Fibroblast of lung (primary cell): ENCODE data around the gene MTF2. TPM values are rescaled to one million over a fixed set of nuclear protein-coding genes. Genes with fewer than 3 reads are reported as not detected.
A peak's percentile ranks its signal among the peaks of the same experiment; 100 is the strongest.

Source experiments
- DNase-seq, 2 donors: peaks; one replicate each; pipeline versions ENCODE4 v3.0.0 to v3.0.0-alpha.2; 2010; ENCODE audit warnings: low read depth in 2 of 2
- H2AFZ ChIP-seq: 2 replicates; pipeline ENCODE4 v1.5.1; 2012; ENCODE audit warnings: low read length, control low read depth, inconsistent platforms
- H3K27ac ChIP-seq: 2 replicates; pipeline ENCODE4 v1.5.1; 2011; ENCODE audit warnings: low read length, control low read depth; ENCODE audit not compliant: insufficient read depth
- H3K27me3 ChIP-seq: 2 replicates; pipeline ENCODE4 v1.5.1; 2011; ENCODE audit warnings: mild to moderate bottlenecking, low read length; ENCODE audit not compliant: control insufficient read depth, insufficient read depth
- H3K36me3 ChIP-seq: 2 replicates; pipeline ENCODE4 v1.5.1; 2011; ENCODE audit warnings: low read length; ENCODE audit not compliant: control insufficient read depth, insufficient read depth
- H3K4me1 ChIP-seq: 2 replicates; pipeline ENCODE4 v1.5.1; 2011; ENCODE audit warnings: low read length; ENCODE audit not compliant: control insufficient read depth, insufficient read depth; ENCODE audit errors: extremely low read depth
- H3K4me2 ChIP-seq: 2 replicates; pipeline ENCODE4 v1.5.1; 2011; ENCODE audit warnings: low read length, control low read depth; ENCODE audit not compliant: insufficient read depth; ENCODE audit errors: extremely low read depth
- H3K4me3 ChIP-seq, 4 experiments: fragments of 200-600 bp in 1 of 4; sonication (generic) in 1 of 4; replicated peaks in 1 of 4; 2 replicates each; pipeline ENCODE4 v1.5.1; 2011 to 2016; ENCODE audit warnings: low read length in 4 of 4, low read depth in 3 of 4, mild to moderate bottlenecking in 3 of 4, control low read depth in 2 of 4, inconsistent platforms in 1 of 4, mixed read lengths in 1 of 4; ENCODE audit not compliant: insufficient read depth in 1 of 4; ENCODE audit errors: control extremely low read depth in 1 of 4
- H3K79me2 ChIP-seq: 2 replicates; pipeline ENCODE4 v1.5.1; 2012; ENCODE audit warnings: mild to moderate bottlenecking, low read length, inconsistent platforms; ENCODE audit not compliant: control insufficient read depth, insufficient read depth
- H3K9ac ChIP-seq: 2 replicates; pipeline ENCODE4 v1.5.1; 2011; ENCODE audit warnings: mild to moderate bottlenecking, low read length, control low read depth; ENCODE audit not compliant: insufficient read depth
- H3K9me3 ChIP-seq: 2 replicates; pipeline ENCODE4 v1.5.1; 2012; ENCODE audit warnings: low read depth, low read length; ENCODE audit not compliant: control insufficient read depth, insufficient read depth
- H4K20me1 ChIP-seq: 2 replicates; pipeline ENCODE4 v1.5.1; 2011; ENCODE audit warnings: low read length; ENCODE audit not compliant: control insufficient read depth, insufficient read depth; ENCODE audit errors: extremely low read depth
- CTCF ChIP-seq, 2 donors: IDR thresholded peaks in 1 of 2; conservative IDR thresholded peaks in 1 of 2; 1 replicate in 1 of 2; 2 replicates in 1 of 2; pipeline ENCODE4 v1.5.1; 2011 to 2012; ENCODE audit warnings: low read length in 2 of 2, control low read depth in 1 of 2, inconsistent platforms in 1 of 2, low read depth in 1 of 2, mild to moderate bottlenecking in 1 of 2
- EZH2 ChIP-seq: IDR thresholded peaks from 2 replicates; pipeline ENCODE4 v1.5.1; 2012; ENCODE audit warnings: low read length, control low read depth, mild to moderate bottlenecking; ENCODE audit errors: missing control alignments
- polyA plus RNA-seq, 2 donors: library from polyadenylated mRNA; depleted of rRNA in 1 of 2; stranded (reverse) in 1 of 2; unstranded in 1 of 2; fragments of >200 nt; gene quantifications; 2 replicates each; pipeline ENCODE4 v1.2.1, GENCODE V29; 2011 to 2012; ENCODE audit warnings: missing spikeins in 1 of 2
- total RNA-seq: library from RNA; depleted of rRNA; stranded (reverse); fragments of >200 nt; gene quantifications from 2 replicates; pipeline ENCODE4 v1.2.1, GENCODE V29; 2014

Gene MTF2
- total and polyA plus RNA-seq, 2 donors (not counting 1 experiment from before 2014, with no cell fraction given), result 8.6 to 8.9 TPM

- Histone ChIP-seq H3K4me1 (no peaks in the 10 kb centered on the region), H3K27ac (no peak overlapping the region), H4K20me1 (no peaks in the 10 kb centered on the region), H3K27me3 (no peaks in the 10 kb centered on the region), H3K4me3 (no peak overlapping the region), H3K9ac (no peak overlapping the region), H3K9me3 (no peaks in the 10 kb centered on the region), H3K36me3 (no peaks in the 10 kb centered on the region), H3K79me2 (peaks cover 29% of the 10 kb centered on the region), H3K4me2 (no peak overlapping the region), H2AFZ (no peak overlapping the region)
- no peak for DNase-seq
- no peak for TF ChIP-seq EZH2
- no peak for TF ChIP-seq CTCF (conservative IDR thresholded peaks at IDR 0.05 in 1 of 2, IDR thresholded peaks at IDR 0.05 in 1 of 2; ENCODE audit: low read depth in 1 of 2, low read length in 2 of 2)
These were observed 30.5 kb downstream of the MTF2 start for GRCh38 chr1:93109578-93109977.

GRCh38 chr1:93111065-93111464 is 32.0 kb downstream of the MTF2 start:
- Histone ChIP-seq H3K9me3 (no peaks in the 10 kb centered on the region), H2AFZ (no peak overlapping the region), H3K9ac (no peak overlapping the region), H3K4me1 (no peaks in the 10 kb centered on the region), H3K4me2 (no peak overlapping the region), H3K36me3 (no peaks in the 10 kb centered on the region), H3K27ac (no peak overlapping the region), H3K79me2 (peaks cover 23% of the 10 kb centered on the region), H3K27me3 (no peaks in the 10 kb centered on the region), H3K4me3 (no peak overlapping the region), H4K20me1 (no peaks in the 10 kb centered on the region)
- no peak for DNase-seq
- TF ChIP-seq EZH2 (no peak), CTCF (conservative IDR thresholded peaks at IDR 0.05 in 1 of 2, IDR thresholded peaks at IDR 0.05 in 1 of 2; ENCODE audit: low read depth in 1 of 2, low read length in 2 of 2) (no peak)

GRCh38 chr1:93111561-93111960 is 32.5 kb downstream of the MTF2 start:
- Histone ChIP-seq H3K9ac (no peak overlapping the region), H3K4me1 (no peaks in the 10 kb centered on the region), H4K20me1 (no peaks in the 10 kb centered on the region), H3K27ac (no peak overlapping the region), H3K4me3 (no peak overlapping the region), H3K36me3 (no peaks in the 10 kb centered on the region), H3K9me3 (no peaks in the 10 kb centered on the region), H3K27me3 (no peaks in the 10 kb centered on the region), H3K4me2 (peak overlapping the region; percentile 52), H2AFZ (peak overlapping the region; percentile 42), H3K79me2 (peaks cover 22% of the 10 kb centered on the region)
- DNase-seq, result peak; percentile 15
- TF ChIP-seq EZH2, result no peak
